ENCODE data around the gene TMTC2.

Gene TMTC2

DNA sequence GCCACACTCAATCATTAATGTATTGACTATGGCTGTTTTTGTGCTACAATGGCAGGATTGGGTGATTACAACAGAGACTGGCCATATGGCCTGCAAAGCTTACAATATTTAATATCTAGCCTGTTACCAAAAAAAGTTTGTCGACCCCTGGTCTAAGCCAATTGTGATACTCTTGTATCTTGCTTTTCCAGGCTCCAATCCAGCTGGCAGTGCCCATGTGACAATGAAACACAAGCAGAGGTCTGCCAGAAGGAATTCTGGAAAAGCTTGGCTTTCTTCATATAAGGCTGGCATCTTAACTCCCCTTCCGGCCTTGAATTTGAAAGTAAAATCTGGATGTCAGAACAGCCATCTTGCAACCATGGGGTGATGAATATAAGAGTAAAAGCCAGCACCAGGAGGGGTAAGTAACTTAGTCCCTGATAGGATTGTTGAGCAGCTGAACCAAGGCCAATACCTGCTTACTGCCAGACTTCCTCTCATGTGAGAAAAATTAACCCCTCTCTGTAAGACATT, 458.7 kb downstream of the TMTC2 start:
- ChIA-PET CTCF (interaction anchor here (1.4 to 2.6 kb wide), 2 partner anchors 9 to 25 kb away, joined by 3 to 7 read pairs; no protein-coding TSS in a partner anchor), POLR2A (no interaction called here)
- no peak for DNase-seq (ENCODE audit: extremely low spot score)
- TF ChIP-seq, protein P1, sequence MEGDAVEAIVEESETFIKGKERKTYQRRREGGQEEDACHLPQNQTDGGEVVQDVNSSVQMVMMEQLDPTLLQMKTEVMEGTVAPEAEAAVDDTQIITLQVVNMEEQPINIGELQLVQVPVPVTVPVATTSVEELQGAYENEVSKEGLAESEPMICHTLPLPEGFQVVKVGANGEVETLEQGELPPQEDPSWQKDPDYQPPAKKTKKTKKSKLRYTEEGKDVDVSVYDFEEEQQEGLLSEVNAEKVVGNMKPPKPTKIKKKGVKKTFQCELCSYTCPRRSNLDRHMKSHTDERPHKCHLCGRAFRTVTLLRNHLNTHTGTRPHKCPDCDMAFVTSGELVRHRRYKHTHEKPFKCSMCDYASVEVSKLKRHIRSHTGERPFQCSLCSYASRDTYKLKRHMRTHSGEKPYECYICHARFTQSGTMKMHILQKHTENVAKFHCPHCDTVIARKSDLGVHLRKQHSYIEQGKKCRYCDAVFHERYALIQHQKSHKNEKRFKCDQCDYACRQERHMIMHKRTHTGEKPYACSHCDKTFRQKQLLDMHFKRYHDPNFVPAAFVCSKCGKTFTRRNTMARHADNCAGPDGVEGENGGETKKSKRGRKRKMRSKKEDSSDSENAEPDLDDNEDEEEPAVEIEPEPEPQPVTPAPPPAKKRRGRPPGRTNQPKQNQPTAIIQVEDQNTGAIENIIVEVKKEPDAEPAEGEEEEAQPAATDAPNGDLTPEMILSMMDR (IDR thresholded peaks at IDR 0.05; ENCODE audit: control extremely low read depth, extremely low read depth, low read depth, missing control alignments) = no peak

DNA sequence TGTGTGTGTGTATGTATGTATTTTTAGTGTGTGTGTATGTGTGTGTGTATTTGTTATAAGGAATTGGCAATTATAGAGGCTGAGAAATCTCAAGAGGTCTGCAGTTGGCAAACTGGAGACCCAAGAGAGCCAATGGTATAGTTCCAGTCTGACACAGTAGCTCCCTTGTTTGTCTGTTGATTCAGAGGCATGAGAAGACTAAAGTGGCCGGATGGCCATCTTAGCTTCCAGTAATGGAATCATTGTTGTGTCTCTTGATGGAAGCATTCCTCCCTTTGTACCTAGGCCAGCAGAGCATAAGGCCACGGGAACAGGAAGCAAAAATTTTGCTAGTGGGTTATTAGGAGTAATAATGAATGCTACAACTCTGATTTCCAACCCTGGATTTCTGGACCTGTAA, 460.6 kb downstream of the TMTC2 start:
- ChIA-PET POLR2A (no interaction called here), CTCF (interaction anchor here (2.6 kb wide), 1 partner anchor 10 kb away, joined by 7 read pairs; no protein-coding TSS in a partner anchor)
- TF ChIP-seq, protein P1 (IDR thresholded peaks at IDR 0.05; ENCODE audit: control extremely low read depth, extremely low read depth, low read depth, missing control alignments) = no peak
- DNase-seq (ENCODE audit: extremely low spot score) = no peak

DNA sequence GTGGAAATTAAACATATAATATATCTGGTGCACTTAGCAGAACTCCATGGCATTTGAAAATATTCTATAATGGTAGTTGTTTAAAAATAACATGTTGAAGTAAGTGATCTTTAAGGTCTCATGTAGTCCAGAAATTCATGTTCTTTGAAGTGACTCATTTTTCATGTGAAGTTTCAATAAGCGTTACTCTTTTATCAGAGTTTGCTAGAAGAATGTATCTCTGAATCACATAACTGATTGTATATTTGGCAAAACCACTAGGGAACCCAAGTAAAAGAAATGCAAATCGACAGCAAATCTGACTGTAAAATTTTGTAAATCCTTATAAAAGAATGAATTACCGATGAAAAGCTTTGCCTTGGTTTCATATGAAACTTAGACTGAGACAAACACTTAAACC, 463.3 kb downstream of the TMTC2 start:
- TF ChIP-seq, protein P1 (IDR thresholded peaks at IDR 0.05; ENCODE audit: control extremely low read depth, extremely low read depth, low read depth, missing control alignments) = no peak
- CTCF ChIA-PET = interaction anchor here (1.2 kb wide), 1 partner anchor 464 kb away, joined by 4 read pairs; no protein-coding TSS in a partner anchor

DNA sequence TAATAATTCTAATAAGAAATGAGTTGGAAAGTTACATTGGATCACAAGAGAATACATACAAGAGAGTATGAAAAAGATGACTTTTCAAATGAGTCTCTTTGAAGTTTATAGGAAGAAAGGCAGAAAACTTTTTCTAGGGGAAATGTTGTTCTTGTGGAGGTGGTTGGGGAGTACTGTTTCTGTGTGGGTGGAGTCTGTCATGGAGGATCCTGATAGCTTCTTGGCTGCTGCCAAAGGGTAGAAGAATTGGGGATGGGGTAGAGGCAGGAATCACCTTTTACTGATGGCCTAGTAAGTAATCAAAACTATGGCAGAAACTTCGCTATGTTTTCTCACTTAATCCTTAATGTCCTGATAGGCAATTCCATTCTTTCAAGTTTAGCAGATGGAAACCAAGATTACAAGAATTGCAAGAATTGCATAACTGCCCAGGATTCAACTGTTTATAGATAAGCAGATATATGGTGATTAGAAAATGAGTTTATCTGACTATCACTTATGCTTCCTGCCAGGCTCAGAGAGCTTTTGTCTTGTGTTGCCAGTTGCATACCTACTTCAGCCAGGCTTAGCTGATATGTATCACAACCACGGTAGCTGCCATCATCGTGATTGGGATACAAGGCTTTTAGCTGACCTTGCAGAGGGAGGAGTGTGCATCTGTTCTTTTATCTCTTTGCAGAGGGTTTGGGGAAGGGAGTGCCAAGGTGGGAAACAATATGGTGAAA, 463.9 kb downstream of the TMTC2 start:
- TF ChIP-seq, protein P1 (IDR thresholded peaks at IDR 0.05; ENCODE audit: control extremely low read depth, extremely low read depth, low read depth, missing control alignments) = no peak
- POLR2A ChIA-PET = no interaction called here
- no peak for DNase-seq (ENCODE audit: extremely low spot score)
- CTCF ChIA-PET = interaction anchor here (1.2 kb wide), 1 partner anchor 465 kb away, joined by 4 read pairs; no protein-coding TSS in a partner anchor

More for the DNA sequence above, 463.3 kb downstream of the TMTC2 start:
- POLR2A ChIA-PET = no interaction called here
- DNase-seq (ENCODE audit: extremely low spot score) = no peak

DNA sequence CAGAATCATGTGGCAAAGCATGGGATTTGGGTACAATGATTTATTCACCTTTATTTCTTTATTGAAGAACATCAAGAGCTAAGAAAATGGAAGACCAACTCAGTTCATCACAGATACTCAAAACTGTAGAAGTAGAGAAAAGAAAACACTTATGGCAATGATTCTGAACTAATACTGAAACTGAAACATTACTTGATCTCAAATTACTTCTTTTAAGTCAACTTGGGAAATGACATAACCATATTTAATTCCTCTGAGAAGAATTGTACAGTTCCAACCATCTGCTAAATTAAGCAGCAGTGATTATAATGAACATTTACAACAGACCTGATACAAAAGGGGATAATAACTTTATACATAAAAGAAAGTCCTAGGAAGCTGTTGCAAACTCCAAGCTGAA, 466.5 kb downstream of the TMTC2 start:
- DNase-seq (ENCODE audit: extremely low spot score) = no peak
- CTCF ChIA-PET = no interaction called here
- POLR2A ChIA-PET = no interaction called here
- TF ChIP-seq, protein P1 (IDR thresholded peaks at IDR 0.05; ENCODE audit: control extremely low read depth, extremely low read depth, low read depth, missing control alignments) = no peak

DNA sequence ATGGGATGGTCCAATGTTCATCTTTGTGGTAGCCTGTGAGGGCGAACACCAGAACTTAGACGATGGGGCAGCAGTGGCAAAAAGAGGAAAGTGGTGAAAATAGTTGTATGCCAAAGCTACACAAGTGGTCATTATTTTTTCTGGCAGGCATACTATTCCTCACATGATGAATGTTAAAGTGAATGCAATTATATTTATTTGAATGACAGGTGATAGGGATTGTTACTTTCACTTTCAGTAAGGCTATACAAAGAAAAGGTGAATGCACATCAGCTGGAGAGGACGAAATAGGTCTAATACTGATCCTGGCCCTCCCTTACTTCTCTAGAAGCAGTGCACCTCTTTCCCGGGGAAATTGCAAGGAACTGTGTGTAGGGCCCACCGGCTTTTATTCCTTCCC, 470.1 kb downstream of the TMTC2 start:
- CTCF ChIA-PET = interaction anchor here (1.2 to 1.4 kb wide), 3 partner anchors 8 to 15 kb away, joined by 3 read pairs; no protein-coding TSS in a partner anchor
- POLR2A ChIA-PET = no interaction called here
- no peak for DNase-seq (ENCODE audit: extremely low spot score)
- TF ChIP-seq, protein P1 (IDR thresholded peaks at IDR 0.05; ENCODE audit: control extremely low read depth, extremely low read depth, low read depth, missing control alignments) = no peak

Data from GM10248 (cell line).